Heart left ventricle (tissue), 16 donors: ENCODE measurements around the gene LZTS3. TPM values are rescaled to one million over a fixed set of nuclear protein-coding genes. Genes with fewer than 3 reads are reported as not detected.

Experiments used
- ATAC-seq, 4 donors: fragments of 200-7000 bp; cut with Tn5 transposase; one replicate each; pipeline ENCODE4 v1.9.1; 2020 to 2022; ENCODE audit warnings: moderate library complexity in 4 of 4, mild to moderate bottlenecking in 3 of 4, moderate number of reproducible peaks in 1 of 4
- DNase-seq, 5 donors: peaks; one replicate each; pipeline ENCODE4 v3.0.0-alpha.2; 2020
- H3K27ac ChIP-seq, 12 donors: fragments of 200-600 bp; sonication (generic) in 4 of 12; one replicate each; pipeline versions ENCODE4 v1.5.0 to v1.8.0; 2016 to 2022; ENCODE audit warnings: mild to moderate bottlenecking in 2 of 12
- H3K27me3 ChIP-seq, 9 donors: fragments of 200-600 bp; sonication (generic) in 2 of 9; one replicate each; pipeline versions ENCODE4 v1.5.1 to v1.8.0; 2016 to 2022; ENCODE audit warnings: mild to moderate bottlenecking in 3 of 9
- H3K36me3 ChIP-seq, 9 donors: fragments of 200-600 bp; sonication (generic) in 2 of 9; one replicate each; pipeline versions ENCODE4 v1.5.0 to v1.8.0; 2018 to 2022; ENCODE audit warnings: mild to moderate bottlenecking in 2 of 9
- H3K4me1 ChIP-seq, 12 donors: fragments of 200-600 bp; sonication (generic) in 4 of 12; one replicate each; pipeline versions ENCODE4 v1.5.0 to v1.8.0; 2016 to 2022; ENCODE audit warnings: mild to moderate bottlenecking in 3 of 12
- H3K4me3 ChIP-seq, 12 donors: fragments of 200-600 bp; sonication (generic) in 4 of 12; one replicate each; pipeline versions ENCODE4 v1.5.0 to v1.8.0; 2017 to 2022; ENCODE audit warnings: mild to moderate bottlenecking in 9 of 12, moderate library complexity in 4 of 12
- H3K9me3 ChIP-seq, 12 donors: fragments of 200-600 bp; sonication (generic) in 4 of 12; one replicate each; pipeline versions ENCODE4 v1.5.0 to v1.8.0; 2016 to 2022; ENCODE audit warnings: mild to moderate bottlenecking in 1 of 12
- CTCF ChIP-seq, 12 donors: fragments of 200-600 bp; sonication (generic) in 4 of 12; IDR thresholded peaks; one replicate each; pipeline versions ENCODE4 v1.5.0 to v1.8.0; 2018 to 2022; ENCODE audit warnings: antibody characterized with exemption in 12 of 12, mild to moderate bottlenecking in 5 of 12
- POLR2A ChIP-seq, 2 donors: fragments of 450-650 bp; IDR thresholded peaks; one replicate each; pipeline ENCODE4 v1.6.1; 2017; ENCODE audit warnings: antibody characterized with exemption in 2 of 2, mild to moderate bottlenecking in 2 of 2, moderate library complexity in 2 of 2
- WGBS, 4 donors: extraction: QIAGEN DNeasy Blood & Tissue Kit in 2 of 4; methylation state at CpG; one replicate each; pipeline versions ENCODE4 v1.1.5 to v1.1.7; 2013 to 2018; 5-methylcytosine and 5-hydroxymethylcytosine counted together
- intact Hi-C, 10 donors: fragments of 100-400 bp; cut with DNase I; formaldehyde crosslinking; loops; one replicate each; pipeline versions ENCODE4 v1.11.1 to v1.14.2; 2022
- polyA plus RNA-seq, 2 donors: library from polyadenylated mRNA; stranded (reverse); fragments of 200-250 nt; gene quantifications; one replicate each; pipeline ENCODE4 v1.2.3, GENCODE V29; 2013
- total RNA-seq, 9 donors: library from RNA; depleted of rRNA in 2 of 9; stranded (reverse); fragments of >200 nt in 2 of 9; fragmentation: NEBNext Ultra II Directional in 3 of 9; extraction: Animal tissue kit (Norgen Biotek cat#: 25700) in 3 of 9; gene quantifications; one replicate each; pipeline versions ENCODE4 v1.1.0 to v1.2.4, GENCODE V29; 2016 to 2023
- donor health status: ischemic (EF 13 %, LVEDD 7.1; RV severe dilation, severe dysfunction).
- donor health status: healthy with polysubstance abuse.
- donor health status: DM: no; HTN: yes; CAD: no.
- donor health status: DM: no; HTN: no; CAD: no.
- donor health status: ischemic (EF 25% LVEDD 6.9; RV normal size, moderate dysfunction).
- donor health status: ischemic (EF 25% LVEDD 5.7; RV mildly dilated, moderate dysfunction).
- donor health status: healthy.
- donor health status: DM: yes; HTN: yes; CAD: no.
- donor health status: ischemic (EF 35%, LVEDD 5.7; RV mildly dilated, moderate dysfunction).
- donor health status: nonischemic (EF 11% LVEDD 7.7; RV severe dilation, severe dysfunction).
- donor health status: DM: yes; HTN: yes; CAD: no.
- donor health status: PGD.
- donor health status: ischemic (EF 29% LVEDD 5.4; RV normal size, mild dysfunction).
- donor health status: nonischemic (EF 23%, LVEDD 6.1; RV moderate dilation, normal function).

LZTS3 gene
- total and polyA plus RNA-seq, 11 donors = 6.8 to 28.4 (median 13.1) TPM

GRCh38 chr20:3194617-3195280, 21.4 kb upstream of the LZTS3 start:
- no peak for ATAC-seq
- Histone ChIP-seq H3K4me3 (no peak overlapping the region), H3K27me3 (no peaks in the 10 kb centered on the region), H3K9me3 (no peaks in the 10 kb centered on the region), H3K4me1 (no peaks in the 10 kb centered on the region), H3K27ac (no peak overlapping the region), H3K36me3 (peaks cover 3 to 99% (median 94%) of the 10 kb centered on the region in 9 donors)
- no peak for DNase-seq
- no peak for TF ChIP-seq CTCF (IDR thresholded peaks at IDR 0.05)
- TF ChIP-seq POLR2A (IDR thresholded peaks at IDR 0.05) = no peak
- intact Hi-C loops = no loop called here
- WGBS, 4 donors = 93 to 94% (median 93%) methylated on average over 8 to 10 of the region's 10 CpGs

- Histone ChIP-seq H3K27ac (no peak overlapping the region), H3K36me3 (peaks cover 3 to 99% (median 89%) of the 10 kb centered on the region in 9 donors), H3K4me3 (no peak overlapping the region), H3K27me3 (no peaks in the 10 kb centered on the region), H3K4me1 (no peaks in the 10 kb centered on the region), H3K9me3 (no peaks in the 10 kb centered on the region)
- no peak for DNase-seq
- WGBS, 4 donors = 94 to 97% (median 95%) methylated on average over 13 to 14 of the region's 14 CpGs
- no peak for TF ChIP-seq CTCF (IDR thresholded peaks at IDR 0.05)
- TF ChIP-seq POLR2A (IDR thresholded peaks at IDR 0.05) = no peak
- no peak for ATAC-seq
- intact Hi-C loops = no loop called here
Measured at GRCh38 chr20:3193806-3194616, 20.7 kb upstream of the LZTS3 start.

GRCh38 chr20:3192226-3193015, 19.1 kb upstream of the LZTS3 start:
- TF ChIP-seq CTCF (IDR thresholded peaks at IDR 0.05) = no peak
- TF ChIP-seq POLR2A (IDR thresholded peaks at IDR 0.05) = no peak
- Histone ChIP-seq H3K4me1 (no peaks in the 10 kb centered on the region), H3K9me3 (no peaks in the 10 kb centered on the region), H3K4me3 (no peak overlapping the region), H3K27me3 (no peaks in the 10 kb centered on the region), H3K27ac (no peak overlapping the region), H3K36me3 (peaks cover 3 to 85% (median 76%) of the 10 kb centered on the region in 9 donors)
- 91 to 94% (median 92%) methylated on average over 18 of the region's 18 CpGs for WGBS, 4 donors
- ATAC-seq (no peak), DNase-seq (no peak)
- intact Hi-C loops = no loop called here

GRCh38 chr20:3190681-3191111, 17.3 kb upstream of the LZTS3 start:
- H3K36me3 ChIP-seq = peaks cover 3 to 68% (median 62%) of the 10 kb centered on the region in 9 donors
- H3K4me3 ChIP-seq = no peak overlapping the region
- no peaks in the 10 kb centered on the region for H3K9me3 ChIP-seq
- TF ChIP-seq CTCF (IDR thresholded peaks at IDR 0.05) = no peak
- no peak for TF ChIP-seq POLR2A (IDR thresholded peaks at IDR 0.05)
- WGBS, 4 donors = 89 to 97% (median 91%) methylated on average over 11 to 14 of the region's 14 CpGs
- H3K4me1 ChIP-seq = no peaks in the 10 kb centered on the region
- intact Hi-C loops = no loop called here
- no peak overlapping the region for H3K27ac ChIP-seq
- no peak for DNase-seq
- no peak for ATAC-seq
- no peaks in the 10 kb centered on the region for H3K27me3 ChIP-seq
